GM12878 (cell line): ENCODE measurements around the gene LRRC4.
A peak's percentile ranks its signal among the peaks of the same experiment; 100 is the strongest.

ENCODE experiments used
- EGR1 ChIP-seq, 2 experiments: IDR thresholded peaks; 1 replicate in 1 of 2; 2 replicates in 1 of 2; pipeline ENCODE4 v1.6.1; 2011 to 2012; ENCODE audit warnings: low read depth in 2 of 2, low read length in 2 of 2, borderline replicate concordance in 1 of 2, mild to moderate bottlenecking in 1 of 2, moderate library complexity in 1 of 2
- FOS ChIP-seq: IDR thresholded peaks from 3 replicates; pipeline ENCODE4 v1.6.1; 2011; ENCODE audit warnings: borderline replicate concordance; ENCODE audit not compliant: insufficient read length; ENCODE audit errors: extremely low read depth
- MXI1 ChIP-seq: fragments of 150-350 bp; IDR thresholded peaks from 2 replicates; pipeline ENCODE4 v1.6.1; 2011; ENCODE audit warnings: low read depth, mild to moderate bottlenecking, inconsistent platforms, low read length, improper control_type of control experiment
- MYC ChIP-seq: IDR thresholded peaks from 2 replicates; pipeline ENCODE4 v1.6.1; 2011; ENCODE audit warnings: mild to moderate bottlenecking, low read length, moderate library complexity, inconsistent platforms; ENCODE audit not compliant: insufficient read depth, insufficient replicate concordance, insufficient read length, severe bottlenecking
- POLR2A ChIP-seq: IDR thresholded peaks from 2 replicates; pipeline ENCODE4 v1.6.1; 2011; ENCODE audit warnings: low read depth, mild to moderate bottlenecking, low read length
- RBBP5 ChIP-seq: fragments of 200-600 bp; sonication (generic); conservative IDR thresholded peaks from 2 replicates; pipeline ENCODE4 v1.6.1; 2016
- ZNF274 ChIP-seq: IDR thresholded peaks from one replicate; pipeline ENCODE4 v1.8.0; 2011; ENCODE audit not compliant: insufficient read length, insufficient read depth
- ZSCAN29 ChIP-seq: fragments of 450-650 bp; IDR thresholded peaks from 2 replicates; pipeline ENCODE4 v1.6.1; 2017; ENCODE audit warnings: mild to moderate bottlenecking, moderate library complexity
- TF ChIP-seq, protein P1 (sequence below): fragments of 150-350 bp; IDR thresholded peaks from 2 replicates; pipeline ENCODE4 v1.6.1; 2014; ENCODE audit warnings: mild to moderate bottlenecking, low read depth, low read length
- TF ChIP-seq, protein P2 (sequence below): IDR thresholded peaks from 2 replicates; pipeline ENCODE4 v1.6.1; 2011; ENCODE audit warnings: mild to moderate bottlenecking, low read depth, low read length, moderate library complexity; ENCODE audit not compliant: insufficient replicate concordance
- TF ChIP-seq, protein P3 (sequence below), 3 experiments: IDR thresholded peaks in 2 of 3; conservative IDR thresholded peaks in 1 of 3; 2 replicates each; pipeline ENCODE4 v1.5.1; 2011; ENCODE audit warnings: low read depth in 3 of 3, low read length in 3 of 3, mild to moderate bottlenecking in 3 of 3, control low read depth in 2 of 3, moderate library complexity in 2 of 3, inconsistent platforms in 1 of 3, mixed read lengths in 1 of 3; ENCODE audit not compliant: control insufficient read depth in 2 of 3, insufficient read depth in 1 of 3; ENCODE audit errors: extremely low read depth in 1 of 3

DNA sequence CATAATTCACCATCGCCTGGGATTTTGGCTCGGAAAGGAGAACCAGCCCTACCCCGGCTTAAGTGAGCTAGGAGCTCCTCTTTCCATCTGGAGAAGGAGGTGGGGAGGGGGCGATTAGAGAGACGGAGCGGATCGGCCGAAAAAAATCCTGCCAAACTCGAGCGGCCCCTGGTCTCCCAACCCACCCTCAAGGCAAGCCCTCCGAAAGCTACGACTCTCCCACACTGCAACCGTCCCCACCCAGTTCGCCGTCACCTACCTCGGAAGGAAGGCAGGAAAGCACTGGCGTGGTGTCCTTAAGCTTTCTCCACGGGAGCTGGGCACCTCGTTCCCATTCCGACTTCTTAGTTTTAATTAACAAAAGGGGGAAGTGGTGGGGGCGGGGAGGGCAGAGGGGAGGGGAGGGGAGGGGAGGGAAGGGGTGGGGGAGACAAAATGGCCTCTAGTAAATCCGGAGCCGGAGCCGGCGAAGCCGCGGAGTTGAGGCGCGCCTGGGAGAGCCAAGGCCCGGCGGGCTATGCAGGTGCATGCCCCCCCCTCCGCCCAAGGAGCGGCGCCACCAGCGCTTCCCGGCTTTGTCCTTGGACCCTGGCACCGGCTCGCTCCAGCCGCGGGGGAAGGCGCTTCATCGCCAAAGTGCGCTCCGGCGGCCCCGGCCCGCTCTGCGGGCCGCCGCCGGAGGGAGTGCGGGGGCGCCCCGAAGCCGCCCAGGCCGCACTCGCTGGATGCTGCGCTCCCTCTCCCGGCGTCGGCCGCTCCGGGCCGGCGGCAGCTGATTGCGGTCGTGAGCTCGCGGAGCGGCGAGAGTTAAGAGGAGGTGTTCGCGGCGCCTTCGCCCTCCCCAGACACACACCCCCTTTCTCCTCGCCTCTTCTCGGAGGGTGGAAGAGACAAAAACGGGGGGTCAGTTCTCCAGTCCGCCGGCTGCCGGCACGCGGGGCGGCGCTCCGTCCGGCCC lies at the start of gene LRRC4:
- TF ChIP-seq, protein P1, sequence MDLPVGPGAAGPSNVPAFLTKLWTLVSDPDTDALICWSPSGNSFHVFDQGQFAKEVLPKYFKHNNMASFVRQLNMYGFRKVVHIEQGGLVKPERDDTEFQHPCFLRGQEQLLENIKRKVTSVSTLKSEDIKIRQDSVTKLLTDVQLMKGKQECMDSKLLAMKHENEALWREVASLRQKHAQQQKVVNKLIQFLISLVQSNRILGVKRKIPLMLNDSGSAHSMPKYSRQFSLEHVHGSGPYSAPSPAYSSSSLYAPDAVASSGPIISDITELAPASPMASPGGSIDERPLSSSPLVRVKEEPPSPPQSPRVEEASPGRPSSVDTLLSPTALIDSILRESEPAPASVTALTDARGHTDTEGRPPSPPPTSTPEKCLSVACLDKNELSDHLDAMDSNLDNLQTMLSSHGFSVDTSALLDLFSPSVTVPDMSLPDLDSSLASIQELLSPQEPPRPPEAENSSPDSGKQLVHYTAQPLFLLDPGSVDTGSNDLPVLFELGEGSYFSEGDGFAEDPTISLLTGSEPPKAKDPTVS = no peak
- peak in 1 of 2 experiments; percentile 63; a peak in 1 of 3 replicates for TF ChIP-seq EGR1 (IDR thresholded peaks at IDR 0.05; ENCODE audit: borderline replicate concordance in 1 of 2, low read depth in 2 of 2, low read length in 2 of 2)
- TF ChIP-seq, protein P2, sequence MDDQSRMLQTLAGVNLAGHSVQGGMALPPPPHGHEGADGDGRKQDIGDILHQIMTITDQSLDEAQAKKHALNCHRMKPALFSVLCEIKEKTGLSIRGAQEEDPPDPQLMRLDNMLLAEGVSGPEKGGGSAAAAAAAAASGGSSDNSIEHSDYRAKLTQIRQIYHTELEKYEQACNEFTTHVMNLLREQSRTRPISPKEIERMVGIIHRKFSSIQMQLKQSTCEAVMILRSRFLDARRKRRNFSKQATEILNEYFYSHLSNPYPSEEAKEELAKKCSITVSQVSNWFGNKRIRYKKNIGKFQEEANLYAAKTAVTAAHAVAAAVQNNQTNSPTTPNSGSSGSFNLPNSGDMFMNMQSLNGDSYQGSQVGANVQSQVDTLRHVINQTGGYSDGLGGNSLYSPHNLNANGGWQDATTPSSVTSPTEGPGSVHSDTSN = no peak
- no peak for TF ChIP-seq RBBP5
- TF ChIP-seq MYC = no peak
- TF ChIP-seq, protein P3, sequence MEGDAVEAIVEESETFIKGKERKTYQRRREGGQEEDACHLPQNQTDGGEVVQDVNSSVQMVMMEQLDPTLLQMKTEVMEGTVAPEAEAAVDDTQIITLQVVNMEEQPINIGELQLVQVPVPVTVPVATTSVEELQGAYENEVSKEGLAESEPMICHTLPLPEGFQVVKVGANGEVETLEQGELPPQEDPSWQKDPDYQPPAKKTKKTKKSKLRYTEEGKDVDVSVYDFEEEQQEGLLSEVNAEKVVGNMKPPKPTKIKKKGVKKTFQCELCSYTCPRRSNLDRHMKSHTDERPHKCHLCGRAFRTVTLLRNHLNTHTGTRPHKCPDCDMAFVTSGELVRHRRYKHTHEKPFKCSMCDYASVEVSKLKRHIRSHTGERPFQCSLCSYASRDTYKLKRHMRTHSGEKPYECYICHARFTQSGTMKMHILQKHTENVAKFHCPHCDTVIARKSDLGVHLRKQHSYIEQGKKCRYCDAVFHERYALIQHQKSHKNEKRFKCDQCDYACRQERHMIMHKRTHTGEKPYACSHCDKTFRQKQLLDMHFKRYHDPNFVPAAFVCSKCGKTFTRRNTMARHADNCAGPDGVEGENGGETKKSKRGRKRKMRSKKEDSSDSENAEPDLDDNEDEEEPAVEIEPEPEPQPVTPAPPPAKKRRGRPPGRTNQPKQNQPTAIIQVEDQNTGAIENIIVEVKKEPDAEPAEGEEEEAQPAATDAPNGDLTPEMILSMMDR (IDR thresholded peaks at IDR 0.05 in 2 of 3, conservative IDR thresholded peaks at IDR 0.05 in 1 of 3; ENCODE audit: control insufficient read depth in 2 of 3, extremely low read depth in 1 of 3, insufficient read depth in 1 of 3, low read depth in 3 of 3, low read length in 3 of 3) = 0 out of 6 replicates have a peak, but pooled peaks of 1 of the 3 experiments have one; percentile 5
- no peak for TF ChIP-seq MXI1
- no peak for TF ChIP-seq ZSCAN29
- TF ChIP-seq POLR2A = no peak; the same call in 1 of the 2 replicates
- TF ChIP-seq FOS = no peak
- no peak for TF ChIP-seq ZNF274
